BLaER1 (cell line): ENCODE results near the gene U2AF2.

Experiments used
- H3K27ac ChIP-seq: shearing (Covaris generic); formaldehyde crosslinking; 2 replicates; pipeline ENCODE4 v1.8.1; 2022
- H3K27me3 ChIP-seq: shearing (Covaris generic); formaldehyde crosslinking; 2 replicates; pipeline ENCODE4 v1.8.1; 2022
- H3K36me3 ChIP-seq: shearing (Covaris generic); formaldehyde crosslinking; 2 replicates; pipeline ENCODE4 v1.8.1; 2022
- H3K4me1 ChIP-seq: shearing (Covaris generic); formaldehyde crosslinking; 2 replicates; pipeline ENCODE4 v1.8.1; 2022
- H3K4me2 ChIP-seq: shearing (Covaris generic); formaldehyde crosslinking; 2 replicates; pipeline ENCODE4 v1.8.1; 2022
- H3K4me3 ChIP-seq: shearing (Covaris generic); formaldehyde crosslinking; 2 replicates; pipeline ENCODE4 v1.8.1; 2022
- H3K9ac ChIP-seq: shearing (Covaris generic); formaldehyde crosslinking; 2 replicates; pipeline ENCODE4 v1.8.1; 2022
- H3K9me3 ChIP-seq: shearing (Covaris generic); formaldehyde crosslinking; 2 replicates; pipeline ENCODE4 v1.8.1; 2022
- H4K20me1 ChIP-seq: shearing (Covaris generic); formaldehyde crosslinking; 2 replicates; pipeline ENCODE4 v1.8.1; 2022
- Cebpa-rat ChIP-seq: shearing (Covaris generic); IDR thresholded peaks from 2 replicates; pipeline ENCODE4 v1.8.1; 2022

U2AF2 gene

DNA sequence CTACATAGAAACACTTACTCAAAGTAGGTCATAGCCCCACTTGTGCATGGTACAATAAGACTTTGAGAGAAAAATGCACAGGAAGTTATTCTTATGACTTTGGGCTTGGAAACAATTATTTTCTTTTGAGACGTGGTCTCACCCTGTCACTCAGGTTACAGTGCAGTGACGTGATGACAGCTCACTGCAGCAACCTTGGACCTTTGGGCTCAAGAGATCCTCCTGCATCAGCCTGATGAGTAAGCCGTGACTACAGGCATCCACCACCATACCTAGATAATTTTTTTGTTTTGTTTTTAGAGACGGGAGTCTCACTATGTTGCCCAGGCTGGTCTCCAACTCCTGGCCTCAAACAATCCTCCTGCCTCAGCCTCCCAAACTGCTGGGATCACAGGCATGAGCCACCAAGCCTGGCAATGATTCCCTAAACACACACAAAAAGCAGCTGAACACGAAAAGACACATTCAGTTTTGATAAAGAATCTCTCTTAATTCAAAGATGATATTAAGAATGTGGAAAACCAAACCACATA, 65.4 kb downstream of the U2AF2 start:
- Histone ChIP-seq H3K4me2 (no peak overlapping the region), H3K36me3 (no peaks in the 10 kb centered on the region), H3K27me3 (no peaks in the 10 kb centered on the region), H3K9me3 (peaks cover 46% of the 10 kb centered on the region), H4K20me1 (no peaks in the 10 kb centered on the region), H3K27ac (no peak overlapping the region), H3K4me1 (no peaks in the 10 kb centered on the region), H3K9ac (no peak overlapping the region), H3K4me3 (no peak overlapping the region)
- no peak for TF ChIP-seq Cebpa-rat

DNA sequence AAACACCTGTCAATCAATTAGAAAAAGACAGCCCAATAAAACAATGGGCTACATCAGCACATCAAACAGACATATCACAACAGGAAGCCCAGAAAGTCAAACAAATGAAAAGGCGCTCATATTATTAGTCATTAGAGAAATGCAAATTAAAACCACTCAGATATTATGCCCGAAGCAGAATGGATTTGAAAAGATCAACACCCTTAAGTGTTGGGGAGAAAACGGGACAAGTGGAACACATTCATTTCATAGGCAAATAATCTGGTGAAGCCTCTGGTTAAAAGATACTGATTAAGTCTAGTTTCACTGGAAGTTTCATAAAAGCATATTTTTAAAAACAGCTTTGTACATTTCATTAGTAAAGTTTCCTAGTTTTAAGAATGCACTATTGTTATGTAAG, 66.0 kb downstream of the U2AF2 start:
- Histone ChIP-seq H3K36me3 (no peaks in the 10 kb centered on the region), H3K9ac (no peak overlapping the region), H3K4me3 (no peak overlapping the region), H3K9me3 (peaks cover 46% of the 10 kb centered on the region), H3K4me1 (no peaks in the 10 kb centered on the region), H3K27me3 (no peaks in the 10 kb centered on the region), H3K27ac (no peak overlapping the region), H4K20me1 (no peaks in the 10 kb centered on the region), H3K4me2 (no peak overlapping the region)
- TF ChIP-seq Cebpa-rat, result no peak

DNA sequence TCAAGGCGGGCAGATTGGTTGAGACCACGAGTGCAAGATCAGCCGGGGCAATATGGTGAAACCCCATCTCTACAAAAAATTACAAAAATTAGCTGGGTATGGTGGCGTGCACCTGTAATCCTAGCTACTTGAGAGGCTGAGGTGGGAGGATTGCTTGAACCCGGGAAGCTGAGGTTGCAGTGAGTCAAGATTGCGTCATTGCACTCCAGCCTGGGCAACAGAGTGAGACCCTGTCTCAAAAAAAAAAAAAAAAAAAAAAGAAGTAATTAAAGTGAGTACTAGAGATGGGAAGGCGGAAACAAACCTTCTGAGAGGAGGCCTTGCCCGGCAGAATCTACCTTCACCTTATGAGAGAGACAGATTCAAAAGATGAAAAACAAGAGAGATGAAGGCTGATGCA, 68.7 kb downstream of the U2AF2 start:
- H4K20me1 ChIP-seq, result no peaks in the 10 kb centered on the region
- no peak overlapping the region for H3K4me2 ChIP-seq
- H3K9me3 ChIP-seq, result peaks cover 33% of the 10 kb centered on the region
- no peak for TF ChIP-seq Cebpa-rat
- no peaks in the 10 kb centered on the region for H3K27me3 ChIP-seq
- no peak overlapping the region for H3K27ac ChIP-seq
- H3K4me1 ChIP-seq, result no peaks in the 10 kb centered on the region
- no peak overlapping the region for H3K9ac ChIP-seq
- no peaks in the 10 kb centered on the region for H3K36me3 ChIP-seq
- H3K4me3 ChIP-seq, result no peak overlapping the region
